HEK293 (cell line): ENCODE data around the gene ZRSR2.

ENCODE experiments used
- CTCF ChIP-seq: fragments of 450-650 bp; formaldehyde crosslinking; IDR thresholded peaks from 2 replicates; pipeline ENCODE4 v1.5.1; 2016; ENCODE audit warnings: missing biosample characterization, missing genetic modification characterization
- KLF1 ChIP-seq: fragments of 450-650 bp; formaldehyde crosslinking; IDR thresholded peaks from 2 replicates; pipeline ENCODE4 v1.5.1; 2016; ENCODE audit warnings: missing biosample characterization, missing genetic modification characterization
- ZNF747 ChIP-seq: fragments of 450-650 bp; formaldehyde crosslinking; IDR thresholded peaks from 2 replicates; pipeline ENCODE4 v1.5.1; 2016; ENCODE audit warnings: missing biosample characterization, missing genetic modification characterization
- ZSCAN5A ChIP-seq: fragments of 450-650 bp; formaldehyde crosslinking; IDR thresholded peaks from 2 replicates; pipeline ENCODE4 v1.5.1; 2016; ENCODE audit warnings: missing biosample characterization, missing genetic modification characterization

GRCh38 chrX:15747626-15748173, 42.6 kb upstream of the ZRSR2 start:
- no peak for TF ChIP-seq KLF1 (tag by site-specific recombination)
- no peak for TF ChIP-seq ZNF747 (tag by site-specific recombination)
- no peak for TF ChIP-seq ZSCAN5A (tag by site-specific recombination)
- no peak for TF ChIP-seq CTCF (tag by site-specific recombination)
